ENCODE measurements around the gene GCK.

DNA sequence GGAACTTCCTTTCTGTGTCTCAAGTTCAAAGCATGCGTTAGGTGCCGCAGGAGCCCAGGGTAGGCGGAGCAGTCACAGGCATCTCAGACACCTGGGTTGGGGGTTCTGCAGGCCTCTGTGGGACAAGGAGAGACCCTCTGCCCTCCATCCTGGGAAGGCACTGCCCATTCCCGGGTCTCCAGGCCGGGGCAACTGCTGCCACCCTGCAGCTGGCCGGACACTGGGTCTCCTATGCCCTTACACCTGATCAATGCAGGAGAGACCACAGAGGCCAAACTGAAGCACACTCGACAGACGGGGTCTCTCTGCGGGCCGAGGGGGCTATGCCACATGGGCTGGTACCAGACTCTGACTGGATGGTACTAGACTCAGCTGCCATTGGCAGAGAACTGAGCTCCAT lies 48.5 kb upstream of the GCK start:
- TF ChIP-seq, protein P1, sequence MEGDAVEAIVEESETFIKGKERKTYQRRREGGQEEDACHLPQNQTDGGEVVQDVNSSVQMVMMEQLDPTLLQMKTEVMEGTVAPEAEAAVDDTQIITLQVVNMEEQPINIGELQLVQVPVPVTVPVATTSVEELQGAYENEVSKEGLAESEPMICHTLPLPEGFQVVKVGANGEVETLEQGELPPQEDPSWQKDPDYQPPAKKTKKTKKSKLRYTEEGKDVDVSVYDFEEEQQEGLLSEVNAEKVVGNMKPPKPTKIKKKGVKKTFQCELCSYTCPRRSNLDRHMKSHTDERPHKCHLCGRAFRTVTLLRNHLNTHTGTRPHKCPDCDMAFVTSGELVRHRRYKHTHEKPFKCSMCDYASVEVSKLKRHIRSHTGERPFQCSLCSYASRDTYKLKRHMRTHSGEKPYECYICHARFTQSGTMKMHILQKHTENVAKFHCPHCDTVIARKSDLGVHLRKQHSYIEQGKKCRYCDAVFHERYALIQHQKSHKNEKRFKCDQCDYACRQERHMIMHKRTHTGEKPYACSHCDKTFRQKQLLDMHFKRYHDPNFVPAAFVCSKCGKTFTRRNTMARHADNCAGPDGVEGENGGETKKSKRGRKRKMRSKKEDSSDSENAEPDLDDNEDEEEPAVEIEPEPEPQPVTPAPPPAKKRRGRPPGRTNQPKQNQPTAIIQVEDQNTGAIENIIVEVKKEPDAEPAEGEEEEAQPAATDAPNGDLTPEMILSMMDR (IDR thresholded peaks at IDR 0.05), result no peak
- no peak for TF ChIP-seq POLR2A (IDR thresholded peaks at IDR 0.05)

All from Peyer's patch (tissue), 4 donors.